NCI-H146 treated with DMSO at 0.1 percent for 48 hours (cell line): Measurements from ENCODE around the gene TNNC2.
"Not testable (repeated sequence)": the region's sequence is repeated elsewhere in the genome, so short reads cannot be mapped to it uniquely, and the experiment has no call there.

ENCODE experiments used
- DNase-seq: peaks from one replicate; lab custom pipeline; 2025; ENCODE audit not compliant: unreplicated experiment; lab: John Stamatoyannopoulos, UW

The TNNC2 gene

GRCh38 chr20:45823949-45824835 is 2.9 kb downstream of the TNNC2 start:
- peak; percentile 33 for DNase-seq

GRCh38 chr20:45822857-45823256 is 4.3 kb downstream of the TNNC2 start:
- DNase-seq = peak; percentile 17

- peak; percentile 22 for DNase-seq
Measured at GRCh38 chr20:45821947-45822346, 5.2 kb downstream of the TNNC2 start.

- no peak for DNase-seq
Measured at GRCh38 chr20:45819466-45819865, 7.6 kb downstream of the TNNC2 start.

- no peak for DNase-seq
Measured at GRCh38 chr20:45818239-45818638, 8.9 kb downstream of the TNNC2 start.

- no peak for DNase-seq
Measured at GRCh38 chr20:45817376-45818194, 9.5 kb downstream of the TNNC2 start.

DNA sequence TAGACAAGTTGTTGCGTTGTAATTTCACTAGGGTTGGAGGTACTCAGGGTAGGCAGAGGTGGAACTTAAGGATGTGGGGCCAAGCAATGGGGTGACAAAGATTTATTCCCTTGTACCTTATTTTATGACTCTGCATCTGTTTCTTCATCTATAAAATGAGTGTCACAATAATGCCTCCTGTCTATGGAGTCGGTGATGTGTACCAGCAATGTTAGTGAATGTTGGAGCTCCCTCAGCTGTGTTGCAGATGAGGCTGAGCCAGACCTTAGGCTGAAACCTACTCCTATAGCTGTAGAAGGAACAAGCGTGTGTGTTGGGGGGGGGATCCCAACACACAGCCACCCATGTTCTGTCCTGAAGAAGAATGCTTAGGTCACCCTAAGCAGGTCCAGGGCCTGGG is 10.2 kb downstream of the TNNC2 start:
- no peak for DNase-seq

GRCh38 chr20:45814314-45814713 is 12.8 kb downstream of the TNNC2 start:
- DNase-seq = no peak

DNA sequence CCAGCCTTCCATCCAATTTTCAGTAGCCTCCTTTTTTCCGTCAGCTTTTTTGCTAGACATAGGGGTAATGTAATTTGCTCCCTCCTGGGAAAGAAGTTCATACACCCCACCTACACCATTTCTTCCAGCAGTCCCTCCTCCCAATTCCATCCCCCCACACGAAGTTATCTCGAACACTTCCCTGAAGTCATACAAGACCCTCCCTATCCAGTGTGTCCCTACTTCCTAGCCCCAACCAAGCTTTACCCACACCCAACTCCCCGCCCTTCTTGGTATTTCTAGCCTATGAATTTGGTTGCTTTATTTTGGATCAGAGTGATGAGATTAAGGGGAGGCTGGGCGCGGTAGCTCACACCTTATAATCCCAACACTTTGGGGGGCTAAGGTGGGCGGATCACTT is 13.6 kb downstream of the TNNC2 start:
- DNase-seq = no peak

GRCh38 chr20:45813006-45813340 is 14.1 kb downstream of the TNNC2 start:
- DNase-seq = no peak

GRCh38 chr20:45812157-45813005 is 14.7 kb downstream of the TNNC2 start, which contains the start of gene UBE2C:
TSS of gene UBE2C (plus strand) at chr20:45812644. CDS start at chr20:45812696, 52 bp downstream.
- peak; percentile 99 for DNase-seq

- DNase-seq = no peak
Measured at GRCh38 chr20:45810191-45810970, 16.7 kb downstream of the TNNC2 start.

- DNase-seq = no peak
Measured at GRCh38 chr20:45801851-45802250, 25.3 kb downstream of the TNNC2 start.

DNA sequence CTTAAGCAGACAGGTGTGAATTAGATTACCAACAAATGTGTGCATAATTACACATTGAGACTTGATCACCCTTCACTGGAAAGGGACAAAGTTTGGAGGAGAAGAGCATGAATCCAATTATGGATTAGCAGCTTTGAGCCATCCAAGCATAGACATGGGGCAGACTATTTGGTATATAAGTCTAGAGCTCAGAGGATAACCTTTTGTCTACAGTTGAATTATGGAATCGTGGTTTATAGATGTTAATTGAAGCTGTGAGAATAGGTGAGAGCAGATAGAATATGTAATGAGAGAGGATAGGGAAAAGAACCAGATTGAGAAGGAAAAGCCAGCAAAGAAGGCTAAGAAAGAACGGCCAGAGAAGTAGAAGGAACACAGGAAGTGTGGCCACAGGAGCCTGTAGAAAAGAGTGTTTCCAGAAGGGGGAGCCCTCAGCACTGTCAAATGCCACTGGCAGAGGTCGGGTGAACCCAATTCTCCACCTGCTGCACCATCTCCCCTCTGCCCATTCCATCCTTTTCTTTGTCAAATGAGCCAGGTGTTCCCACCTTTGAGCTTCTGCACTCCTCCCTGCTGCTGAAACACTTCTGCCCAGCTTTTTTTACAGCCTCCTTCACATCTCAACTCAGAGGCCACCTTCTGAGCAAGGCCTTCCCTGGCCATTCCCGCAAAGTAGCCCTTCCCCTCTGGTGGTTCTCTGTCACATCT is 28.0 kb downstream of the TNNC2 start:
- peak; percentile 73 for DNase-seq

DNA sequence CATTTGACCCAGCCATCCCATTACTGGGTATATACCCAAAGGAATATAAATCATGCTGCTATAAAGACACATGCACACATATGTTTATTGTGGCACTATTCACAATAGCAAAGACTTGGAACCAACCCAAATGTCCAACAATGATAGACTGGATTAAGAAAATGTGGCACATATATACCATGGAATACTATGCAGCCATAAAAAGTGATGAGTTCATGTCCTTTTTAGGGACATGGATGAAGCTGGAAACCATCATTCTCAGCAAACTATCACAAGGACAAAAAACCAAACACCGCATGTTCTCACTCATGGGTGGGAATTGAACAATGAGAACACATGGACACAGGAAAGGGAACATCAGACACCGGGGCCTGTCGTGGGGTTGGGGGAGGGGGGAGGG is 29.2 kb downstream of the TNNC2 start:
- DNase-seq = not testable (repeated sequence)

DNA sequence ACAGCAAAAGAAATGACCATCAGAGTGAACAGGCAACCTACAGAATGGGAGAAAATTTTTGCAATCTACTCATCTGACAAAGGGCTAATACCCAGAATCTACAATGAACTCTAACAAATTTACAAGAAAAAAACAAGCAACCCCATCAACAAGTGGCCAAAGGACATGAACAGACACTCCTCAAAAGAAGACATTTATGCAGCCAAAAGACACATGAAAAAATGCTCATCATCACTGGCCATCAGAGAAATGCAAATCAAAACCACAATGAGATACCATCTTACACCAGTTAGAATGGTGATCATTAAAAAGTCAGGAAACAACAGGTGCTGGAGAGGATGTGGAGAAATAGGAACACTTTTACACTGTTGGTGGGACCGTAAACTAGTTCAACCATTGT is 29.6 kb downstream of the TNNC2 start:
- not testable (repeated sequence) for DNase-seq

GRCh38 chr20:45796337-45797065 is 30.6 kb downstream of the TNNC2 start:
- DNase-seq = no peak

- DNase-seq = no peak
Measured at GRCh38 chr20:45792317-45793118, 34.6 kb downstream of the TNNC2 start.
